ENCODE measurements around the gene FREM1.

The FREM1 gene

GRCh38 chr9:14756291-14756690 lies 153.9 kb downstream of the FREM1 start:
- DNase-seq (ENCODE audit: low spot score): no peak

- no peak for DNase-seq (ENCODE audit: low spot score)
Measured at GRCh38 chr9:14752871-14753270, 157.4 kb downstream of the FREM1 start.

GRCh38 chr9:14752271-14752670 lies 158.0 kb downstream of the FREM1 start:
- DNase-seq (ENCODE audit: low spot score): no peak

- DNase-seq (ENCODE audit: low spot score): no peak
Measured at GRCh38 chr9:14750821-14751220, 159.4 kb downstream of the FREM1 start.

- no peak for DNase-seq (ENCODE audit: low spot score)
Measured at GRCh38 chr9:14749741-14750211, 160.5 kb downstream of the FREM1 start.

GRCh38 chr9:14748373-14748772 lies 161.9 kb downstream of the FREM1 start:
- DNase-seq (ENCODE audit: low spot score): no peak

- DNase-seq (ENCODE audit: low spot score): no peak
Measured at GRCh38 chr9:14747111-14747510, 163.1 kb downstream of the FREM1 start.

- DNase-seq (ENCODE audit: low spot score): no peak
Measured at GRCh38 chr9:14746626-14747025, 163.6 kb downstream of the FREM1 start.

- no peak for DNase-seq (ENCODE audit: low spot score)
Measured at GRCh38 chr9:14744768-14745167, 165.5 kb downstream of the FREM1 start.

GRCh38 chr9:14741369-14741768 lies 168.9 kb downstream of the FREM1 start:
- no peak for DNase-seq (ENCODE audit: low spot score)

- DNase-seq (ENCODE audit: low spot score): no peak
Measured at GRCh38 chr9:14733133-14733532, 177.1 kb downstream of the FREM1 start.

GRCh38 chr9:14731294-14731981 lies 178.8 kb downstream of the FREM1 start:
- DNase-seq (ENCODE audit: low spot score): no peak

GRCh38 chr9:14730461-14730898 lies 179.7 kb downstream of the FREM1 start:
- no peak for DNase-seq (ENCODE audit: low spot score)

GRCh38 chr9:14723301-14723700 lies 186.9 kb downstream of the FREM1 start:
- DNase-seq (ENCODE audit: low spot score): no peak

- DNase-seq (ENCODE audit: low spot score): no peak
Measured at GRCh38 chr9:14722391-14723035, 187.7 kb downstream of the FREM1 start, which contains the start of gene CER1. CER1 (minus strand) TSS chr9:14722733; CDS start chr9:14722672, 61 bp downstream.

- DNase-seq (ENCODE audit: low spot score): no peak
Measured at GRCh38 chr9:14719231-14719923, 190.9 kb downstream of the FREM1 start.

GRCh38 chr9:14715102-14715501 lies 195.1 kb downstream of the FREM1 start:
- DNase-seq (ENCODE audit: low spot score): no peak

GRCh38 chr9:14713187-14713767 lies 197.0 kb downstream of the FREM1 start:
- DNase-seq (ENCODE audit: low spot score): no peak

GRCh38 chr9:14710804-14711203 lies 199.4 kb downstream of the FREM1 start:
- no peak for DNase-seq (ENCODE audit: low spot score)

GRCh38 chr9:14706530-14707140 lies 203.6 kb downstream of the FREM1 start:
- no peak for DNase-seq (ENCODE audit: low spot score)

GRCh38 chr9:14705079-14705478 lies 205.1 kb downstream of the FREM1 start:
- DNase-seq (ENCODE audit: low spot score): no peak

- no peak for DNase-seq (ENCODE audit: low spot score)
Measured at GRCh38 chr9:14704281-14704680, 205.9 kb downstream of the FREM1 start.
